Smooth muscle cell of the brain vasculature (primary cell): ENCODE measurements around the gene KLHDC7B.
A peak's percentile ranks its signal among the peaks of the same experiment; 100 is the strongest.

Source experiments
- DNase-seq: peaks from one replicate; pipeline ENCODE4 v3.0.0-alpha.2; 2012; ENCODE audit warnings: low read depth, low spot score

The KLHDC7B gene

DNA sequence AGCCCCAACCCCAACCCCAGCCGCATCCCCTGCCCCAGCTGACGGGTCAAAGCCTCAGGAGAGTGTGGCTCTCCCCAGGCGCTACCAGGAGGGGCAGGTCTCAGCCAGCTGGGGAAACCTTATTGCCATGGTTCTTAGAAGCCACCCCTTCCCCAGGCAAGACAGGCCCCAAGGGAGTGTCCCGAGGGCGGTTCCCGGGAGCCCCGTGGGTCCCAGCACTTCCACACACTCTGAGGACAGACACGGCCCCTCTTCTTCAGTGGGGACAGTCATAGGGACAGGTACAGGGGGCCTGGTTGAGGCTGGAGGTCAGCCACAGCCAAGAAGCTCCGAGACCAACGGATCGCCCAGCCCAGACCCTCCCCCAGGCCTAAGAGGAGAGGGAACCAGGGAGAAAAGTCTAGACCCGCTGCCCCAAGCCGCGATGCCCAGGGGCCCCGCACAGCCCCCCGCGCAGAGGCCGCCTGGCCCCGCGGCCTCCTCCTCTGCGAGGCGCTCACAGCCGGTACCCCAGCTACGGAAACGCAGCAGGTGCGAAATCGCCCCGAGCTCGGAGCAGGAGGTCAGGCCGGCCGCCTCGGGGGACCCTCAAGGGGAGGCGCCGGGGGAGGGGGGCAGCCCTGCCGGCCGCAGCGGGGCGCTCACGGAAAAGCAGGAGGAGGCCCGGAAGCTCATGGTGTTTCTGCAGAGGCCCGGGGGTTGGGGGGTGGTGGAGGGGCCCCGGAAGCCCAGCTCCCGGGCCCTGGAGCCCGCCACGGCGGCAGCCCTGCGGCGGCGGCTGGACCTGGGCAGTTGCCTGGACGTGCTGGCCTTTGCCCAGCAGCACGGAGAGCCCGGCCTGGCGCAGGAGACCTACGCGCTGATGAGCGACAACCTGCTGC, 2.6 kb downstream of the KLHDC7B start:
- no peak for DNase-seq

DNA sequence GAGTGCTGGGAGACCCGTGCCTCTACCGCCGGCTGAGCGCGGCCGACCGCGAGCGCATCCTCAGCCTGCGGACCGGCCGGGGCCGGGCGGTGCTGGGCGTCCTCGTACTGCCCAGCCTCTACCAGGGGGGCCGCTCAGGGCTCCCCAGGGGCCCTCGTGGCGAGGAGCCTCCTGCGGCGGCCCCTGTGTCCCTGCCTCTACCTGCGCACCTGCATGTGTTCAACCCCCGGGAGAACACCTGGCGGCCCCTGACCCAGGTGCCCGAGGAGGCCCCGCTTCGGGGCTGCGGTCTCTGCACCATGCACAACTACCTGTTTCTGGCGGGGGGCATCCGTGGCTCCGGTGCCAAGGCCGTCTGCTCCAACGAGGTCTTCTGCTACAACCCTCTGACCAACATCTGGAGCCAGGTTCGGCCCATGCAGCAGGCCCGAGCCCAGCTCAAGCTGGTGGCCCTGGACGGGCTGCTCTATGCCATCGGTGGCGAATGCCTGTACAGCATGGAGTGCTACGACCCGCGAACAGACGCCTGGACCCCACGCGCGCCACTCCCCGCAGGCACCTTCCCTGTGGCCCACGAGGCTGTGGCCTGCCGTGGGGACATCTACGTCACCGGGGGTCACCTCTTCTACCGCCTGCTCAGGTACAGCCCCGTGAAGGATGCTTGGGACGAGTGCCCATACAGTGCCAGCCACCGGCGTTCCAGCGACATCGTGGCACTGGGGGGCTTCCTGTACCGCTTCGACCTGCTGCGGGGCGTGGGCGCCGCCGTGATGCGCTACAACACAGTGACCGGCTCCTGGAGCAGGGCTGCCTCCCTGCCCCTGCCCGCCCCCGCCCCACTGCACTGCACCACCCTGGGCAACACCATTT, 3.5 kb downstream of the KLHDC7B start:
- no peak for DNase-seq

DNA sequence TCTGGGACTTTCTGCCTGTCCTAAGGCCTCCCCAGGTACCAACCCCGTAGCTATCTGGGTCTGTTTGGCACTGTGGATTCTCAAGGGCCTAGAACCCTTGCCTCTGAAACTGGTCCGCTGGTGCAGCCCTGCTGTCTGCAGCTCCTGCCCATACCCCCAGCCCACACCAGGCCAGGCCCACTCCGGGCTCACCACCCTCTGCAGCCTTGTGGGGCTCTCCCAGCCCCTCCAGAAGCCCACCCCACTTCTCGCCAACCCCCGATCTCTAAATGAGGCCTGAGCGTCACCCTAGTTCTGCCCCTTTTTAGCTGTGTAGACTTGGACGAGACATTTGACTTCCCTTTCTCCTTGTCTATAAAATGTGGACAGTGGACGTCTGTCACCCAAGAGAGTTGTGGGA, 4.7 kb downstream of the KLHDC7B start:
- no peak for DNase-seq

DNA sequence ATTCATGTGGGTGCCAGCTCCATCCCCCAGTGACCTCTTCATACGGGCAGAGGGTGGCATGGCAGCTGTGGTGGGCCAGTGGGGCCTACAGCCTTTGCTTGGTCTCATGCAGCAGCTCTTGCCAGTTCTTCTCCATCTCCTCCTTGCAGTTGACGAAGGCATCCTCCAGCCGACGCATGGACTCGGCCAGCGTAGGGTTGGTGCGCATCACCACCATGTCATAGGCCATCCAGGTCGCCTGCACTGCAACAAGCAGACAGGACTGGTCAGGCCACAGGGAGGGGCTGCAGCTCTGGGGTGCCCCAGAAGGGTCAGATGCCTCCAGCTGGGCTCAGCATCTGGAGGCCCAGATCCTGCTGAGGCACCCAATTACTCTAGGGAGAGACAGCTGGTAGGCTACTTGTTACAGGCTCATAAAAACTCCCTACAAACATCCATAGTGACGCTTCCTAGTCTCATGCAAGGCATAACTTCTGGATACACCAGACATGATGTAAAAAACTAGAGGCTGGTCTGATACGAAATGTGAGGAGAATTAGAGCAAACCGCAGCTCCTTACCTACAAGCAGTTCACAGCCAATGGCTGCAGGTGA, 5.6 kb downstream of the KLHDC7B start:
- DNase-seq, result no peak

DNA sequence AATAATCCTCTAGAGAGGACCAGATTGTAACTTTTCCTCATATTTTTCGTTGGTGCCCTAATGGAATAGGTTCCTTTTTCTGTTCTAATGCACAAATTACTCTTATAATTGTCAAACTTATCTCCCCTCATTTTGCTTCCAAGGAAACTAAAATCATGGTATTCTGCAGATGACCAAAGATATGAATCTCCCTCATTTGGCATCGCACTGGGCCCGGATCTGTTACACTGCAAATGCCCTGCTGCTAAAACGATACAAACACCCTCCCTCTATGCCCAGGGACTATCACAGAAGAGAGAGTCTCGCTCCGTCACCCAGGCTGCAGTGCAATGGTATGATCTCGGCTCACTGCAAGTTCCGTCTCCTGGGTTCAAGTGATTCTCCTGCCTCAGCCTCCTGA, 7.6 kb downstream of the KLHDC7B start:
- no peak for DNase-seq

DNA sequence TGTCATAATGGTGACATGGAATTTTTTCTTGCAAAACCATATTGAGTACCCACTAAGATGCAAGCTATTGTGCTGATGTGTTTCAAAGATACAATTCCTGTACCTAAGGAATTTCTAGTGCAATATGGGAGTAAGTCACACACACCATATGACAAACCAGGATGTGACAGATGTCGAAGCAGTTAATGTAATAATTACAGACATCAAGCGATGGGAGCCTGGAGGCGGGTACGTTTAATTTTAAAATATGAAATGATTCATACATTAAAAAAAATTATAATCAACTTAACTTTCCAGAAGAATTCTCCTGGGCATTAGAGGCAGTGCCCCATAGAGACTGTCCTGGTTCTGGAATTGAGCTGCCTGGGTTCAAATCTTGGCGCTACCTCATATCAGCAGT, 11.0 kb downstream of the KLHDC7B start:
- DNase-seq, result no peak

DNA sequence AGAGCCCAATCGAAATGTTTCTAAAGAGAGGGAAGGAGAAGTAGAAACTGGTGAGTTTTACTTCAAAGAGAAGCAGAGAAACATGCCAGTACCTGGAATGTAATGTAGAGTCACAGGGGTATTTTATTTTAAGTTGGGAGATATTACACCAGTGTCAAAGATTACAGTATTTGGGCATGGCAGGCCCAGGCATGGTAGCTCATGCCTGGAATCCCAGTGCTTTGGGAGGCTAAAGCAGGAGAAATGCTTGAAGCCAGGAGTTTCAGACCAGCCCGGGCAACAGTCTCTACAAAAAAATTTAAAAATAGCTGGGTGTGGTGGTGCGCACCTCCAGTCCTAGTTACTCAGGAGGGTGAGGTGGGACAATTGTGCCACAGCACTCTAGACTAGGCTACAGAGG, 14.3 kb downstream of the KLHDC7B start:
- DNase-seq, result no peak

DNA sequence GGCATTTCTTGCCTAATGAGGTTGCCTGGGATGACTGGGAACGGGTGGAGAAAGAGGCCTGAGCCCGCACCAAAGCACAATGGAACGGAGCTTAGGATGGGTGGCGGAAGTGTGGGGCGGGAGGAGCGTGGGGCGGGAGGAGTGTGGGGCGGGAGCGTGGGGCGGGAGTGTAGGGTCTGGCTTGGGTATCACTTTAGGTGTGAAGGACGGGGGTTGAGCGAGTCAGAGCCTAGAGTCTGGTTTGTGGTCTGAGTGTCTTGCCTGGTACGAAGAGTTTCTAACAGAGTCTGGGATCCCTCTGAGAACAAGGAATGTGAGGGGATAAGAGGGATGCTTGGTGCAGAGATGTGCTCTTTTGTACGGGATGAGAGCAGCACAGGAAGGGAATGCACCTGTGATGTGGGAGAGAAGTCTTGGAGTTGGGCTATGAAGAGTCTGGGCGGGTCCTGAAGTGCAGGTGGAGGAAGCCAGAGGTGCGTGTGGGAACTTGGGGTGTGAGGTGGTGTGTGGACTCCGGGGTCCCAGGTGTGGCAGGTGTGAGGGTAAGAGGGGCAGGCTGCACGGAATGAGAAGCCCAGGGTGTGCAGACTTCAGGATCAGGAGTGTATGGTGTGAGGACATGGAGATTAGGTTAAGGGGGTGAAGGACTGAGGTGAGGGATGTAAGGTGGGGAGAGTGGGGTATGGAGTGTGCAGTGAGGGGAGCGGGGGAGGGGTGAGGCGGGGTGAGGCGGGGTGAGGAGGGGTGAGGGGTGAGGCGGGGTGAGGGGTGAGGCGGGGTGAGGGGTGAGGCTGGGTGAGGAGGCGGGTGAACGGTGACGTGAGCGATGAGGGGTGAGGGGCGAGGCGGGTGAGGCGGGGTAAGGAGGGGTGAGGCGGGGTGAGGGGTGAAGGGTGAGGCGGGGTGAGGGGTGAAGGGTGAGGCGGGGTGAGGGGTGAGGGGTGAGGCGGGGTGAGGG, 16.0 kb downstream of the KLHDC7B start:
- DNase-seq, result no peak

DNA sequence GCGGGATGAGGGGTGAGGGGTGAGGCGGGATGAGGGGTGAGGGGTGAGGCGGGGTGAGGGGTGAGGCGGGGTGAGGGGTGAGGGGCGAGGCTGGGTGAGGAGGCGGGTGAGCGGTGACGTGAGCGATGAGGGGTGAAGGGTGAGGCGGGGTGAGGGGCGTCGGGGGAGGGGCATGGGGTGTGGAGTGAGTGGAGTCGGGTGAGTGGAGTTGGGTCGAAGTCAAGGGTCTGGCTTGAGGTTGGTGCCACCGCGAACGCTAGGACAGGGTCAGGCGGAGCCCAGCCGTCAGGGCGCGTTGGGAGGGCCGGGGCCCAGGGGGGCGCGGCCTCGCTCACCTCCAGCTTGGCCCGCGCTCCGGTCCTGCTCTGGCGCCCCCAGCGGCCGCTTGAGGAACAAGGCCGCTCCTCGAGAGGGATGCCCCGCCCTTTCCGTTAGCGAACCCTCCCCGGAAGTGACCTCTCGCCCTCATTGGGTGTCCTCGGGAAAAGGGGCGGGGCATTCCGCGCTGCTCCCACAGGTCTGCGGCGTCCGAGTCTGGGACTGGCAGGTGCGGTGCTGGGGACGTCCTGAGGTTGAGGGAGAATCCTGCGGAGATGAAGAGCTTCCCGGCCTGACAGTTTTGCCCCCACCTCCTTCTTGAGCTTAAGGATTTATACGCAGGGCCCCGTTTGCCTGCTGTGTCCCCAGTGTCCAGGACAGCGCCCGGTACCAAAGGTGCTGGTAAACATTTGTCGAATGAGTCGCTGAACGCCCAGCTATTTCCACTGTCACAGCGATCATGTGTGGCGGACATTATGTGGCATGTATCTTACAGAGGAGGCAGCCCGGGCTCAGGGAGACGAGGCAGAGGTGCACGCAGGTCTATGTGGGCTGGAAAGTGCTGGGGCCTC, 17.1 kb downstream of the KLHDC7B start, which contains the start of gene SYCE3:
Gene SYCE3, minus strand, starts transcription at position 397 of the 890 bp plus-strand sequence. CDS start 6,514 bp downstream, outside the sequence.
- peak; percentile 65 for DNase-seq

DNA sequence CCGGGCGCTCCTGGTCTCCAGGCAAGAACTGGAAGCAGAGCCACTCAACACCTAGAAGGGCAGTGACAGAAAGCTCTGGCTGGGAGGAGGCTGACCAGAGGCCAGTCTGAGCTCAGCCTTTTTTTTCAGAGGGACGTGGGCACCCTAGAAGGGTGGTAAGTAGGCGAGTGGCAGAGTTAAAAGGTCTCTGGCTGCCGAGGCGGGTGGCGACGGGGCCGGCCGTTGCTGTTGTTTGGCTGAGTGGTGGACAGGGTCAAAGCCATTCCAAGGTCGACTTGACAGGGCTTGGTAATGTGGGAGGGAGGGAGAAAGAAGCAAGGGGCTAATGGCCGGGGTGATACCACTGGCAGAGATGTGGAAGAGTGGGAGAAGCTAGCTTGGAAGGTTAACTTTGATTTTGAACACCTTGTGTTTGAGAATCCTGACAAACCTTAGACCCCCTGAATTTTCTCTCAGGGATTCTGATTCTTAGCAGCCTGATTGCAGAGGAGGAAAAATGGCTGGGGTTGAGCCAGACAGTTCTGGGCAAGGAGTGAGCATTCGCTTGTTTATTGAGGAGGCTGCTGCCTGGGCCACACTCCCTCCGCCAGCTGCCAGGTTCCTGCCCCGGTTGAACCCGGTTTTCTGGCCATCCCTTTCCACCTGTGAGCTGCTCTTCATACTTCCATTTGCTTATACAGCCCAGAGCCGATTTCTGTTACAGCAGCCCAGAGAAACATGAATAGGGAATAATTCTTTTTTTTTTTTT, 17.9 kb downstream of the KLHDC7B start:
- no peak for DNase-seq

DNA sequence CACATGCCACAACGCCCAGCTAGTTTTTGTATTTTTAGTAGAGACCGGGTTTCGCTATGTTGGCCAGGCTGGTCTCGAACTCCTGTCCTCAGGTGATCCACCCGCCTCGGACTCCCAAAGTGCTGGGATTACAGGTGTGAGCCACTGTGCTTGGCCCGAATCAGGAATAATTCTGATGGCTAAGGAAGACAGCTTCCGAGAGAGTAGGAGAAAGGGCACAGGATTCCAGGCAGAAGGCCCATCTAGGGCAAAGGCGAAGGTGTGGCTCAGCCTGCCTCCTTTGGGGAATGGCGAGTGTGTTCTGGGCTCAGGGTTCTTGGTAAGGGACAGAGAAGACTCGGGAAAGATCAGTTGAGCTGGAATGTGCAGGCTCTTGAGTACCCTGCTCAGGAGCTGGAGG, 18.6 kb downstream of the KLHDC7B start:
- DNase-seq, result no peak

DNA sequence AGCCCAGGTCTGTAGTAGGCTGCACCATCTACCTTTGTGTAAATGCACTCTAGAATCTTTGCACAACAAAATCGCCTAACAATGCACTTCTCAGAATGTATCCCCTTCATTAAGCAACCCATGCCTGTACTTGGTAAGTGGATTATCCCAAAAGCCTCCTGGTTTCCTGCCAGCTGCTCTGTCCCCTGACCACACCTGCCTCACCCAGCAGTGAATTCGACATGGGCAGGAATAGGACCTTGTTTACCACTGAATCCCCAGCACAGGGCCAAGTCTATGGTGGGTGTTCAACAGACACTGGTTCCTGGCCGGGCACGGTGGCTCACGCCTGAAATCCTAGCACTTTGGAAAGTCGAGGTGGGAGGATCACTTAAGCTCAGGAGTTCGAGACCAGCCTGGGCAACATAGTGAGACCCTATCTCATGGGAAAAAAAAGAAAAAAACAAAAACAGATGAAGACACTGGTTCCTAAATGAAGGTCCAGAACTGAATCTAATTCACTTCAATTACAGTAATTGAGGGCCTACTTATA, 22.1 kb downstream of the KLHDC7B start:
- DNase-seq, result no peak

DNA sequence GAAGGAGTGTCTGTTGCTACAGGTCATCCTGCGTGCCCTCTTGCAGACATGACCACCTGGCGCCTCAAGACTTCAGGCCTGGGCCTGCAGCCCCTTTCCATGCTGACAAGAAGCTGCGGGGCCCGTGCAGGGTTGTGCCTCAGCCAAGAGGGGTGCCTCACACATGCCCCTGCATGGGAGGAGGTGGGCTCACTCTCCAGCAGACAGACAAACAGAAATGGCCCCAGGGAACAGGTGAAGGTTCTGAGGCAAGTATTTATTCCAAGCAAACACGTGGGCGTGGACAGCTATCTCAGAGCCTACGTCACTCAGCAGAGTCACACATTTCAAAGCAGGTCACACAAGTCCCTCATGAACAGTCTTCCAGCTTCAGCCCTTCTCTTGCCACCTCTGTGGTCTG, 22.9 kb downstream of the KLHDC7B start:
- DNase-seq, result no peak

DNA sequence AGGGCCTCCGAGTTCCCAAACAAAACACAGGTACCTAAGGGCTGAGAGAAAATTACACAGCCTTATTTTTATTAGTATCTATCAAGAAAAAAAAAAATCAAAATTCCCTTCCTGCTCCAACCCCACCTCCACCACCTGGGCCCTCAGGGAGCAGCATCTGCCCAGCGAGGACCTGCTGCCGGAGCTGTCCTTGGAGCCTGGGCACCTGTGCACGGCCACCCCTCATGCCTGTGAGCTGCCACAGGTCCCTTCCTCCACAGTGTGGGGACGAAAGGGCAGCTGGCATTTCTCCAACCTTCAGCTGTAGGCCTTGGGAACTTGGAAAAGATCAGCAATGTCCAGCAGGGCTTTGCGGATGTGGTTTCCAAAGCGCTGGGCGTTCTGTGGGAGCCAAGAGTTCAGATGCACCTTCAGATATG, 23.4 kb downstream of the KLHDC7B start:
- DNase-seq, result no peak

DNA sequence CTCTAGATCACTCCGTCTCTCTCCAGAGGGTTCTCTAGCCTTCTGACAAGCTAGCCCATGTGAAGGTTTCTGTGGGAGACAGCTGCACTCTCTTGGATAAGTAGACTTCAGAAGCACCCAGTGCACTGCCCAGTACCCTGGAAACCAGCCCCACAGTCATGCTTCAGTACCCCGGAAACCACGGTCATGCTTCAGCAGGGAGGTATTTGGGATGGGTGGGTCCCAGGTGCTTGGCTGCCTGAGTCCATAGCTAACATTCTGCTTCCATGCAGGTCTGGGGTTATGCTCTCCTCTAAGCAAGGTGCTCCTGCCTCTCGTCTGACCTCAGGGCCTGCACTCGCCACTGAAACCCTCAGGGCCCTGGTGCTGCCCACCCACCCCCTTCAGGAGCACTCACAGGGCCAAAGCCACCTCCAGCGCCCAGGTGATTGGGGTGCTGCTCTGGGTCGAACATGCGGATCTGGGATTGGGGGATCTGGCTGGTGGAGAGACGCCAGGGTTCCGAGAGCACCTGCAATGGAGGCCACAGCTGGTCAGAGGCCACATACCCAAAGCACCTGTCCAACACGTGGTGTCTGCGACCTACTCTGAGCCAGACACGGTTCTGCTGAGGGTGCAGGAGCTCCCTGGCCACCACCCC, 24.3 kb downstream of the KLHDC7B start:
- no peak for DNase-seq

DNA sequence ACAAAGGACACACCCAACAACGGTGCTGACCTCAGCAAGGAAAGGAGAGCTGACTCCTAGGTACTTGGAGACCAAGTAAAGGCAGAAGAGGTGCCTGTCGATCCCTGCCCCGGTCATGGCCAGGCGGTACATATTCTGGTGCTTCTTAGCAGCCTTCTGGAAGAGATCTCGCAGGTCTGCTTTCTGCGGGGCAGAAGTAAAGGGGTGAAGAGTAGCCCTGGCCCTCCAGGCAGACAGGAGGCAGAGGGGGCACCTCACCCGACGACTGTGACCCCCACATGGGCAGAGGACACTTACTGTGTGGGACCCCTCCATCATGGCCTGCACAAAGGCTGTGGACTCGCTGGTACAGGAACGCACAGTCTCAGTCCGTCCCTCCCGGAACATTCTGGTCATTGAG, 25.2 kb downstream of the KLHDC7B start:
- DNase-seq, result no peak

DNA sequence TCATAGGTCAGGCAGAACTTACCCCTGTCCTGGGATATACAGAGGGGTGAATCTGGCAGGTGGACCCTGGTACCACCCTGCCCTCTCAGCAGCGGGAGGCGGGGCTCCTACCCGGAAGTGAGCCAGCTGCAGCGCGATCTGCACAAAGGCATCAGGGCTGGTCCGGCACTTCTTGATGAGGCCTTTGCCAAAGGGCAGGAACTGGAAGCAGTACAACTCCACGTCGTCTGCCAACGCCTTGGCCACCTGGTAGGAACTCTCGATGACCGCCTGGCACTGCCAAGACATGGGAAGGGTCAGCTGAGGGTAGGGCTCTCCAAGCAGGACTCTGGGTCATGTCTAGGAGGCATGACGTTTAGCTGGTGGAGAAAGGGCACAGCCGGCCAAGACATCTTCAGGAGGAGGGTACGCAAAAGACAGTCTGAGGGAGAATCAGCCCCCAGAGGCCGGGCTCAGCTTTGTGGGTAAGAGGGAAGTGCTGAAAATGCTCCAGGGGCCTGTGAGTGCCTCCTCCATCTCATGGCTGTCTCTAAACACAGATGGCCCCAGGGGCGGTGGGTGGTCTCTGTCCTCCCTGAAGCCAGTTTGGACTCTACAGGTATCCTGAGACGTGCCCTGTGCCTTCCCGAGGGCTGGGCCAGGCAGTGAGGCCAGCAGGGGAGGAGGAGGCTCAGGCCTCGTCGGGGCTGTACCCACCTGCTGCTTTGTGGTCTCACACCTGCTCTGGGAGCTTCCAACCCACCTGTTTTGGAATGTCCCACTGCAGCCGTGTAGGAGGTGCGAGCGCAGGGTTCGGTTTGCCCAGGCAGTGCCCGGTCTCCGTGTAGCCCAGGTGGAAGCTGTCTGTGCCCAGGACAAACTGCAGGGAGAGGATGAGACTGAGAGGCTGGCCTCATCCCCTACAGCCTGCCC, 25.8 kb downstream of the KLHDC7B start:
- DNase-seq, result no peak
